OCI-LY1 (cell line): ENCODE data around the gene TCF19.

Experiments
- CTCF ChIP-seq: fragments of 200-600 bp; sonication (generic), shearing (Covaris generic); IDR thresholded peaks from 2 replicates; pipeline ENCODE4 v1.5.1; 2017; ENCODE audit warnings: mild to moderate bottlenecking, antibody characterized with exemption, low read length, moderate library complexity, mixed read lengths
- EZH2 ChIP-seq: fragments of 200-600 bp; sonication (generic), shearing (Covaris generic); IDR thresholded peaks from 2 replicates; pipeline ENCODE4 v1.8.0; 2017; ENCODE audit warnings: borderline replicate concordance, mixed run types, mild to moderate bottlenecking, antibody characterized with exemption, low read length, moderate library complexity, mixed read lengths

GRCh38 chr6:31210741-31211532, 52.5 kb downstream of the TCF19 start:
- no peak for TF ChIP-seq CTCF
- no peak for TF ChIP-seq EZH2
